Raji (cell line): ENCODE results near the gene ESYT2.

Source experiments
- POLR2A ChIP-seq: IDR thresholded peaks from 2 replicates; pipeline ENCODE4 v1.6.1; 2011; ENCODE audit warnings: low read depth, low read length, control low read depth; ENCODE audit not compliant: insufficient read depth

Gene ESYT2

GRCh38 chr7:158723266-158723665, 106.0 kb downstream of the ESYT2 start:
- no peak for TF ChIP-seq POLR2A

- TF ChIP-seq POLR2A = no peak
Measured at GRCh38 chr7:158722574-158723237, 106.6 kb downstream of the ESYT2 start.

- no peak for TF ChIP-seq POLR2A
Measured at GRCh38 chr7:158720112-158720511, 109.2 kb downstream of the ESYT2 start.

- no peak for TF ChIP-seq POLR2A
Measured at GRCh38 chr7:158716802-158717201, 112.5 kb downstream of the ESYT2 start.

GRCh38 chr7:158710651-158711102, 118.6 kb downstream of the ESYT2 start:
- no peak for TF ChIP-seq POLR2A

GRCh38 chr7:158707610-158708009, 121.7 kb downstream of the ESYT2 start:
- TF ChIP-seq POLR2A = no peak

GRCh38 chr7:158706710-158707590, 122.4 kb downstream of the ESYT2 start:
- TF ChIP-seq POLR2A = 0 out of 2 replicates have a peak, but pooled peaks have one; percentile 16

- TF ChIP-seq POLR2A = no peak
Measured at GRCh38 chr7:158706273-158706704, 123.0 kb downstream of the ESYT2 start.

- no peak for TF ChIP-seq POLR2A
Measured at GRCh38 chr7:158705234-158705850, 124.0 kb downstream of the ESYT2 start.

GRCh38 chr7:158704524-158705233, 124.6 kb downstream of the ESYT2 start, which contains the start of gene NCAPG2:
Gene NCAPG2 (minus strand): TSS chr7:158704804. CDS start chr7:158701899, 2,905 bp downstream.
- peak; percentile 91 for TF ChIP-seq POLR2A

GRCh38 chr7:158702944-158703343, 126.4 kb downstream of the ESYT2 start:
- no peak for TF ChIP-seq POLR2A

- no peak for TF ChIP-seq POLR2A
Measured at GRCh38 chr7:158702196-158702595, 127.1 kb downstream of the ESYT2 start.

GRCh38 chr7:158700008-158700407, 129.3 kb downstream of the ESYT2 start:
- no peak for TF ChIP-seq POLR2A

GRCh38 chr7:158699341-158699740, 130.0 kb downstream of the ESYT2 start:
- TF ChIP-seq POLR2A = no peak
